ENCODE measurements around the gene LCN15. TPM values are rescaled to one million over a fixed set of nuclear protein-coding genes. Genes with fewer than 3 reads are reported as not detected.

The LCN15 gene
- total RNA-seq, 1 donor from 2014 or later: not detected

- no peak overlapping the region for H3K27ac Mint-ChIP-seq
Observed at GRCh38 chr9:136748666-136749611, 15.4 kb downstream of the LCN15 start.

GRCh38 chr9:136748201-136748600, 16.1 kb downstream of the LCN15 start, which contains the start of gene LCN6:
Gene LCN6 (minus strand): TSS chr9:136748525. CDS start chr9:136748483, 42 bp downstream.
- Histone ChIP-seq H3K4me1 (no peaks in the 10 kb centered on the region), H3K79me2 (ENCODE audit: low read depth) (no peaks in the 10 kb centered on the region), H4K20me1 (ENCODE audit: low read depth) (no peaks in the 10 kb centered on the region), H3K27ac (no peak within 1 kb of the TSS), H3K27me3 (no peaks in the 10 kb centered on the region), H2AFZ (replicated peaks) (no peak within 1 kb of the TSS), H3F3A (ENCODE audit: low read depth) (no peaks in the 10 kb centered on the region), H3K4me2 (no peak within 1 kb of the TSS), H3K9me3 (ENCODE audit: low read depth) (no peaks in the 10 kb centered on the region), H3K9ac (no peak within 1 kb of the TSS), H3K36me3 (no peaks in the 10 kb centered on the region), H3K4me3 (no peak within 1 kb of the TSS)
- TF ChIP-seq EZH2 (IDR thresholded peaks at IDR 0.05) (no peak), EZH2phosphoT487 (IDR thresholded peaks at IDR 0.05) (no peak), CTCF (IDR thresholded peaks at IDR 0.05) (no peak)
- Mint-ChIP-seq H3K27ac (no peak within 1 kb of the TSS), H3K4me3 (no peak within 1 kb of the TSS), H3K4me1 (no peaks in the 10 kb centered on the region), H3K9me3 (peaks cover 10% of the 10 kb centered on the region), H3K36me3 (no peaks in the 10 kb centered on the region), H3K27me3 (ENCODE audit: insufficient read depth, low read depth) (peaks cover 6% of the 10 kb centered on the region)
- DNase-seq (ENCODE audit: low spot score): no peak

More at GRCh38 chr9:136748666-136749611, 15.4 kb downstream of the LCN15 start:
- H4K20me1 ChIP-seq (ENCODE audit: low read depth): no peaks in the 10 kb centered on the region
- no peaks in the 10 kb centered on the region for H3K4me1 Mint-ChIP-seq
- no peak overlapping the region for H2AFZ ChIP-seq (replicated peaks)
- H3K4me3 ChIP-seq: no peak overlapping the region
- H3K36me3 ChIP-seq: no peaks in the 10 kb centered on the region
- no peak overlapping the region for H3K27ac ChIP-seq
- no peaks in the 10 kb centered on the region for H3K9me3 ChIP-seq (ENCODE audit: low read depth)
- H3K36me3 Mint-ChIP-seq: no peaks in the 10 kb centered on the region
- peaks cover 10% of the 10 kb centered on the region for H3K9me3 Mint-ChIP-seq
- H3K27me3 ChIP-seq: no peaks in the 10 kb centered on the region
- H3K4me3 Mint-ChIP-seq: no peak overlapping the region
- H3K4me2 ChIP-seq: no peak overlapping the region
- DNase-seq (ENCODE audit: low spot score): no peak
- H3K9ac ChIP-seq: no peak overlapping the region
- no peaks in the 10 kb centered on the region for H3K79me2 ChIP-seq (ENCODE audit: low read depth)
- H3K27me3 Mint-ChIP-seq (ENCODE audit: insufficient read depth, low read depth): peaks cover 6% of the 10 kb centered on the region
- no peaks in the 10 kb centered on the region for H3K4me1 ChIP-seq
- no peaks in the 10 kb centered on the region for H3F3A ChIP-seq (ENCODE audit: low read depth)
- TF ChIP-seq EZH2phosphoT487 (IDR thresholded peaks at IDR 0.05) (no peak), EZH2 (IDR thresholded peaks at IDR 0.05) (no peak), CTCF (IDR thresholded peaks at IDR 0.05) (no peak)

GRCh38 chr9:136747161-136748060, 16.9 kb downstream of the LCN15 start:
- peak overlapping the region; percentile 81 for H3K27ac Mint-ChIP-seq
- H3K4me3 Mint-ChIP-seq: peak overlapping the region; percentile 24
- no peak overlapping the region for H2AFZ ChIP-seq (replicated peaks)

More at GRCh38 chr9:136747161-136748060, 16.9 kb downstream of the LCN15 start:
- Mint-ChIP-seq H3K4me1 (no peaks in the 10 kb centered on the region), H3K27me3 (ENCODE audit: insufficient read depth, low read depth) (peaks cover 5% of the 10 kb centered on the region), H3K36me3 (no peaks in the 10 kb centered on the region), H3K9me3 (peaks cover 10% of the 10 kb centered on the region)
- no peaks in the 10 kb centered on the region for H4K20me1 ChIP-seq (ENCODE audit: low read depth)
- H3K9ac ChIP-seq: no peak overlapping the region
- no peaks in the 10 kb centered on the region for H3K9me3 ChIP-seq (ENCODE audit: low read depth)
- no peak overlapping the region for H3K4me2 ChIP-seq
- no peaks in the 10 kb centered on the region for H3K27me3 ChIP-seq
- H3F3A ChIP-seq (ENCODE audit: low read depth): no peaks in the 10 kb centered on the region
- no peak overlapping the region for H3K4me3 ChIP-seq
- no peaks in the 10 kb centered on the region for H3K36me3 ChIP-seq
- H3K79me2 ChIP-seq (ENCODE audit: low read depth): no peaks in the 10 kb centered on the region
- TF ChIP-seq EZH2 (IDR thresholded peaks at IDR 0.05): no peak
- TF ChIP-seq CTCF (IDR thresholded peaks at IDR 0.05): no peak
- no peak for TF ChIP-seq EZH2phosphoT487 (IDR thresholded peaks at IDR 0.05)
- no peak overlapping the region for H3K27ac ChIP-seq
- no peak for DNase-seq (ENCODE audit: low spot score)
- peaks cover 5% of the 10 kb centered on the region for H3K4me1 ChIP-seq
